Esophagus muscularis mucosa (tissue), 4 donors: ENCODE results near the gene GDF7. TPM values are rescaled to one million over a fixed set of nuclear protein-coding genes. Genes with fewer than 3 reads are reported as not detected.
A peak's percentile ranks its signal among the peaks of the same experiment; 100 is the strongest.

ENCODE experiments used
- DNase-seq: peaks from one replicate; pipeline ENCODE4 v3.0.0-alpha.2; 2017; ENCODE audit errors: extremely low spot score
- H3K27ac ChIP-seq, 4 donors: fragments of 200-600 bp; sonication (generic); replicated peaks in 1 of 4; 1 replicate in 3 of 4; 2 replicates in 1 of 4; pipeline ENCODE4 v1.5.1; 2016 to 2019; ENCODE audit warnings: mild to moderate bottlenecking in 1 of 4
- H3K27me3 ChIP-seq, 4 donors: fragments of 200-600 bp; sonication (generic); one replicate each; pipeline versions ENCODE4 v1.5.1 to v1.6.0; 2016 to 2019
- H3K36me3 ChIP-seq, 4 donors: fragments of 200-600 bp; sonication (generic); one replicate each; pipeline ENCODE4 v1.5.1; 2016 to 2019
- H3K4me1 ChIP-seq, 4 donors: fragments of 200-600 bp; sonication (generic); one replicate each; pipeline ENCODE4 v1.5.1; 2016 to 2019
- H3K4me3 ChIP-seq, 4 donors: fragments of 200-600 bp; sonication (generic); 1 replicate in 2 of 4; 2 replicates in 2 of 4; pipeline ENCODE4 v1.5.1; 2016 to 2019; ENCODE audit warnings: mild to moderate bottlenecking in 4 of 4, moderate library complexity in 1 of 4
- H3K9me3 ChIP-seq, 4 donors: fragments of 200-600 bp; sonication (generic); 1 replicate in 3 of 4; 2 replicates in 1 of 4; pipeline ENCODE4 v1.5.1; 2016 to 2019
- CTCF ChIP-seq, 3 experiments: fragments of 200-600 bp in 2 of 3; fragments of 450-650 bp in 1 of 3; sonication (generic) in 2 of 3; IDR thresholded peaks; one replicate each; pipeline ENCODE4 v1.5.1; 2017 to 2019; ENCODE audit warnings: antibody characterized with exemption in 3 of 3, mild to moderate bottlenecking in 2 of 3, moderate library complexity in 1 of 3
- EP300 ChIP-seq: sonication (generic); formaldehyde crosslinking; IDR thresholded peaks from one replicate; pipeline ENCODE4 v1.6.1; 2017; ENCODE audit warnings: antibody characterized with exemption
- POLR2A ChIP-seq: fragments of 450-650 bp; IDR thresholded peaks from one replicate; pipeline ENCODE4 v1.6.1; 2017; ENCODE audit warnings: antibody characterized with exemption, moderate library complexity, mild to moderate bottlenecking, low read depth
- POLR2AphosphoS5 ChIP-seq, 2 donors: sonication (generic); formaldehyde crosslinking; IDR thresholded peaks; one replicate each; pipeline ENCODE4 v1.6.1; 2017; ENCODE audit warnings: antibody characterized with exemption in 2 of 2
- WGBS: methylation state at CpG from one replicate; pipeline ENCODE4 v1.1.5; 2018; 5-methylcytosine and 5-hydroxymethylcytosine counted together
- intact Hi-C: fragments of 100-400 bp; cut with DNase I; formaldehyde crosslinking; loops from one replicate; pipeline ENCODE4 v1.15.1; 2023
- total RNA-seq, 4 donors: library from RNA; depleted of rRNA; stranded (reverse); fragments of >200 nt; gene quantifications; one replicate each; pipeline versions ENCODE4 v1.1.0 to v1.2.1, GENCODE V29; 2016

GDF7 gene
- total RNA-seq, 4 donors from 2014 or later, result 2.7 to 10.4 (median 7.4) TPM

GRCh38 chr2:20624884-20625485 lies 42.0 kb upstream of the GDF7 start:
- peak overlapping the region; percentile 51 to 99 (median 96) for H3K27ac ChIP-seq
- no peak for DNase-seq
- no peaks in the 10 kb centered on the region for H3K9me3 ChIP-seq
- intact Hi-C loops, result no loop called here
- H3K4me3 ChIP-seq, result no peak overlapping the region
- peaks cover 66 to 89% (median 71%) of the 10 kb centered on the region in 4 donors for H3K4me1 ChIP-seq
- H3K27me3 ChIP-seq, result no peaks in the 10 kb centered on the region
- WGBS, result 96% methylated on average over 6 of the region's 11 CpGs
- TF ChIP-seq POLR2A, result no peak
- TF ChIP-seq EP300, result no peak
- TF ChIP-seq CTCF (IDR thresholded peaks at IDR 0.05), result no peak
- no peak for TF ChIP-seq POLR2AphosphoS5 (IDR thresholded peaks at IDR 0.05)
- peaks cover 33 to 62% (median 52%) of the 10 kb centered on the region in 4 donors for H3K36me3 ChIP-seq

GRCh38 chr2:20625491-20626391 lies 41.2 kb upstream of the GDF7 start:
- WGBS, result 89% methylated on average over 19 of the region's 19 CpGs
- TF ChIP-seq CTCF (IDR thresholded peaks at IDR 0.05) (peak in 2 of 3 experiments; percentile 4 to 18), POLR2AphosphoS5 (IDR thresholded peaks at IDR 0.05) (peak; percentile 11 to 34), EP300 (no peak), POLR2A (no peak)
- Histone ChIP-seq H3K9me3 (no peaks in the 10 kb centered on the region), H3K4me3 (no peak overlapping the region), H3K27ac (peak overlapping the region; percentile 51 to 99 (median 96)), H3K36me3 (peaks cover 33 to 55% (median 48%) of the 10 kb centered on the region in 4 donors), H3K4me1 (peaks cover 62 to 89% (median 71%) of the 10 kb centered on the region in 4 donors), H3K27me3 (no peaks in the 10 kb centered on the region)
- intact Hi-C loops, result no loop called here
- DNase-seq, result no peak

- peaks cover 32 to 49% (median 42%) of the 10 kb centered on the region in 4 donors for H3K36me3 ChIP-seq
- H3K9me3 ChIP-seq, result no peaks in the 10 kb centered on the region
- intact Hi-C loops, result no loop called here
- peak overlapping the region; percentile 51 to 99 (median 96) for H3K27ac ChIP-seq
- TF ChIP-seq POLR2A (no peak), EP300 (no peak), CTCF (IDR thresholded peaks at IDR 0.05) (no peak), POLR2AphosphoS5 (IDR thresholded peaks at IDR 0.05) (no peak)
- H3K4me1 ChIP-seq, result peaks cover 62 to 88% (median 69%) of the 10 kb centered on the region in 4 donors
- DNase-seq, result no peak
- whole genome bisulfite sequencing, result 100% methylated on average over 1 of the region's 2 CpGs
- H3K27me3 ChIP-seq, result no peaks in the 10 kb centered on the region
- no peak overlapping the region for H3K4me3 ChIP-seq
These were observed 40.6 kb upstream of the GDF7 start for GRCh38 chr2:20626392-20626697.

- no peaks in the 10 kb centered on the region for H3K27me3 ChIP-seq
- H3K4me1 ChIP-seq, result peaks cover 58 to 88% (median 68%) of the 10 kb centered on the region in 4 donors
- H3K4me3 ChIP-seq, result no peak overlapping the region
- H3K9me3 ChIP-seq, result no peaks in the 10 kb centered on the region
- DNase-seq, result no peak
- TF ChIP-seq POLR2A (no peak), CTCF (IDR thresholded peaks at IDR 0.05) (no peak), EP300 (no peak), POLR2AphosphoS5 (IDR thresholded peaks at IDR 0.05) (no peak)
- intact Hi-C loops, result no loop called here
- peaks cover 27 to 43% (median 36%) of the 10 kb centered on the region in 4 donors for H3K36me3 ChIP-seq
- H3K27ac ChIP-seq, result peak overlapping the region; percentile 51 to 99 (median 96)
- 90% methylated on average over 20 of the region's 20 CpGs for WGBS
These were observed 40.0 kb upstream of the GDF7 start for GRCh38 chr2:20626698-20627513.
